Esophagus squamous epithelium (tissue), 5 donors: ENCODE results near the gene SPTBN4. TPM values are rescaled to one million over a fixed set of nuclear protein-coding genes. Genes with fewer than 3 reads are reported as not detected.

Experiments
- DNase-seq: peaks from one replicate; lab custom pipeline; 2025; lab: John Stamatoyannopoulos, UW
- H3K27ac ChIP-seq, 4 donors: fragments of 200-600 bp; sonication (generic); one replicate each; pipeline ENCODE4 v1.5.1; 2016 to 2019; ENCODE audit warnings: mild to moderate bottlenecking in 1 of 4
- H3K27me3 ChIP-seq, 4 donors: fragments of 200-600 bp; sonication (generic); 1 replicate in 3 of 4; 2 replicates in 1 of 4; pipeline versions ENCODE4 v1.5.1 to v1.6.0; 2017 to 2021; ENCODE audit warnings: antibody characterized with exemption in 1 of 4
- H3K36me3 ChIP-seq, 3 donors: fragments of 200-600 bp; sonication (generic); one replicate each; pipeline ENCODE4 v1.5.1; 2016 to 2019
- H3K4me1 ChIP-seq, 3 donors: fragments of 200-600 bp; sonication (generic); one replicate each; pipeline ENCODE4 v1.5.1; 2017 to 2019
- H3K4me3 ChIP-seq, 4 donors: fragments of 200-600 bp; sonication (generic); 1 replicate in 3 of 4; 2 replicates in 1 of 4; pipeline ENCODE4 v1.5.1; 2016 to 2019; ENCODE audit warnings: mild to moderate bottlenecking in 2 of 4, moderate library complexity in 1 of 4
- H3K9me3 ChIP-seq, 3 donors: fragments of 200-600 bp; sonication (generic); one replicate each; pipeline ENCODE4 v1.5.1; 2016 to 2019
- POLR2A ChIP-seq, 4 donors: fragments of 450-650 bp; IDR thresholded peaks; one replicate each; pipeline ENCODE4 v1.6.1; 2017; ENCODE audit warnings: antibody characterized with exemption in 4 of 4, mild to moderate bottlenecking in 4 of 4, moderate library complexity in 3 of 4
- WGBS, 2 donors: methylation state at CpG; one replicate each; pipeline ENCODE4 v1.1.5; 2018; 5-methylcytosine and 5-hydroxymethylcytosine counted together
- intact Hi-C: fragments of 100-400 bp; cut with DNase I; formaldehyde crosslinking; loops from one replicate; pipeline ENCODE4 v1.15.0; 2022
- total RNA-seq, 4 donors: library from RNA; depleted of rRNA; stranded (reverse); fragments of >200 nt; gene quantifications; one replicate each; pipeline ENCODE4 v1.1.0, GENCODE V29; 2016
- TF ChIP-seq, protein P1 (sequence below), 6 experiments: fragments of 450-650 bp in 4 of 6; fragments of 200-600 bp in 2 of 6; sonication (generic) in 2 of 6; IDR thresholded peaks; one replicate each; pipeline ENCODE4 v1.5.1; 2016 to 2019; ENCODE audit warnings: antibody characterized with exemption in 6 of 6, mild to moderate bottlenecking in 4 of 6, moderate library complexity in 4 of 6
- donor health status: DM: yes; HTN: yes; CAD: no.

The SPTBN4 gene
- total RNA-seq: 1 to 10 TPM in 2 of 4 donors, under 1 TPM in 2; 0.08 to 2.0 (median 1.2) TPM

DNA sequence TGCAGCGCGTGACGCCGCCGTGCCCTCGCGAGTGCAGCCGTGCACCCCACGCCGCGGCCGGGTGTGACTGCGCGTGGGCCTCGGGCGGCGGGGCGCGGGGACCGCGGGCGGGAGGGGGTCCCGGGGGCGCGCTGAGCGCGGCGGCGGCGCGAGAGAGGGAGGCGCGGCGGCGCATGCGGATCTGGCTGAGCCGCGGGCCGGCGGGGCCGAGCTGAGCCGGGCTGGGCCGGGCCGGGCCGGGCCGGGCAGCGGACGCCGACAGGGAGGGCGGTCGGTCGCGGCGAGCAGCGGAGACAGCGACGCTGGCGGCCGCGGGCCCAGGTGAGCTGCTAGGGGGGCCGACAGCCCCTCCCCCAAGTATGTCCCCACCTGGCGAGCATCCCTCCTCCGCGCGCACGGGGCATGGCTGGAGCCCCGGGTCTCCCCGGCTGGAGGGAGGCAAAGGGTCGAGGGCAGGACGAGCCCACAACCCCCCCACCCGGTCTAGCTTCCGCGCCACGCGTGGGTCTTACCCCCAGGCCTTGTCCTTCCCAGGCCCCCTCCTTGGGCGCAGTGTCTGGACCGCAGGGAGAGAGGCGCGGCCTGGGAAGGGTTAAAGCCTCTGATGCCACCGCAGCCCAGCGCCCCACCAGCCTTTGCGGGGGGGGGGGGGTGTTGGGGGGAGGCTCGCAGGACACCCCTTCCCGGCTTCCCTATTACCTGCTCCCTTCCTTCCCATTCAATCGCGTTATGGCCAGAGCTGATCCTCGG is at the start of gene SPTBN4:
SPTBN4 (plus strand) TSS at position 17 of the 750 bp plus-strand sequence. CDS start 5,621 bp downstream, outside the sequence.
- peaks cover 29 to 51% (median 29%) of the 10 kb centered on the region in 3 donors for H3K4me1 ChIP-seq
- peak within 1 kb of the TSS; percentile 52 to 95 (median 75) for H3K4me3 ChIP-seq
- intact Hi-C loops: loop anchor here (10.0 kb wide), 1 partner anchor 128 kb away; no protein-coding TSS in a partner anchor
- no peaks in the 10 kb centered on the region for H3K9me3 ChIP-seq
- TF ChIP-seq POLR2A (IDR thresholded peaks at IDR 0.05): no peak
- TF ChIP-seq, protein P1, sequence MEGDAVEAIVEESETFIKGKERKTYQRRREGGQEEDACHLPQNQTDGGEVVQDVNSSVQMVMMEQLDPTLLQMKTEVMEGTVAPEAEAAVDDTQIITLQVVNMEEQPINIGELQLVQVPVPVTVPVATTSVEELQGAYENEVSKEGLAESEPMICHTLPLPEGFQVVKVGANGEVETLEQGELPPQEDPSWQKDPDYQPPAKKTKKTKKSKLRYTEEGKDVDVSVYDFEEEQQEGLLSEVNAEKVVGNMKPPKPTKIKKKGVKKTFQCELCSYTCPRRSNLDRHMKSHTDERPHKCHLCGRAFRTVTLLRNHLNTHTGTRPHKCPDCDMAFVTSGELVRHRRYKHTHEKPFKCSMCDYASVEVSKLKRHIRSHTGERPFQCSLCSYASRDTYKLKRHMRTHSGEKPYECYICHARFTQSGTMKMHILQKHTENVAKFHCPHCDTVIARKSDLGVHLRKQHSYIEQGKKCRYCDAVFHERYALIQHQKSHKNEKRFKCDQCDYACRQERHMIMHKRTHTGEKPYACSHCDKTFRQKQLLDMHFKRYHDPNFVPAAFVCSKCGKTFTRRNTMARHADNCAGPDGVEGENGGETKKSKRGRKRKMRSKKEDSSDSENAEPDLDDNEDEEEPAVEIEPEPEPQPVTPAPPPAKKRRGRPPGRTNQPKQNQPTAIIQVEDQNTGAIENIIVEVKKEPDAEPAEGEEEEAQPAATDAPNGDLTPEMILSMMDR (IDR thresholded peaks at IDR 0.05): no peak
- H3K36me3 ChIP-seq: no peaks in the 10 kb centered on the region
- peaks cover 0 to 7% (median 0%) of the 10 kb centered on the region in 4 donors for H3K27me3 ChIP-seq
- peak within 1 kb of the TSS; percentile 93 to 100 (median 96) for H3K27ac ChIP-seq
- 0% methylated on average over 1 of the region's 87 CpGs; no CpG with 5 or more reads in 1 of the 2 donors for WGBS, 2 donors
- no peak for DNase-seq

DNA sequence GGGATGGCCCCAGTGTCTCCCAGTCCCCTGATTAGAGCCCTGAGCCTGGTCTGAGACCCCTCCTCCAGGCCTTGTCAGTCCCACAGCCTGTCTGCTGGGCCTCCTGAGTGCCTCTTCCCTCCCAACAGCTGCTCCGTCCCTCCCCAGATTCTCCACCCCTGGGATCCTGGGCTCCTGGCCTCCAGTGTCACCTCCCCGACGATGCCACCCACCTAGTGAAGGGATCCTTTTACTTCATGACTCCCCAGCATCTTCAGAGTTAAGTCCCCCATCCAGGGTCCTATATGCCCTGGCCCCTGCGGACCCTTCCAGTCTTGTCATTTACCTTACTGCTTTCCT is 49.2 kb upstream of the SPTBN4 start:
- Histone ChIP-seq H3K27ac (peak overlapping the region; percentile 52 to 88 (median 76)), H3K27me3 (peaks cover 0 to 7% (median 0%) of the 10 kb centered on the region in 4 donors), H3K4me1 (peaks cover 17 to 57% (median 19%) of the 10 kb centered on the region in 3 donors), H3K4me3 (no peak overlapping the region), H3K36me3 (peaks cover 0 to 4% (median 0%) of the 10 kb centered on the region in 3 donors), H3K9me3 (no peaks in the 10 kb centered on the region)
- intact Hi-C loops: no loop called here
- DNase-seq: no peak
- WGBS, 2 donors: 78 to 82% methylated on average over 3 to 4 of the region's 4 CpGs
- TF ChIP-seq POLR2A (IDR thresholded peaks at IDR 0.05): no peak
- TF ChIP-seq, protein P1 (IDR thresholded peaks at IDR 0.05): no peak

DNA sequence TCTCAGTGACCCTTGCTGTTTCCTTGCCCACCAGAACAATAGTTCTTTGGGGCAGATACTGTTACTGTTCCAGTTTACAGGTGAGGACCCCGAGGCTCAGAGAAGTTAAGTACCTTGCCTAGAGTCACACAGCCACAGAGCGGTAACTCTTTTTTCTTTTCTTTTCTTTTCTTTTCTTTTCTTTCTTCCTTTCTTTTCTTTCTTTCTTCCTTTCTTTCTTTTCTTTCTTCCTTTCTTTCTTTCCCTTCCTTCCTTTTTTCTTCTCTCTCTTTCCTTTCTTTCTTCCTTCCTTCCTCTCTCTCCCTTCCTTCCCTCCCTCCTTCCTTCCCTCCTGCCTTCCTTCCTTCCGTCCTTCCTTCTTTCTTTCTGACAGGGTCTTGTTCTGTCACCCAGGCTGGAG is 48.8 kb upstream of the SPTBN4 start:
- H3K36me3 ChIP-seq: peaks cover 0 to 9% (median 3%) of the 10 kb centered on the region in 3 donors
- peaks cover 20 to 62% (median 20%) of the 10 kb centered on the region in 3 donors for H3K4me1 ChIP-seq
- intact Hi-C loops: no loop called here
- WGBS, 2 donors: 71 to 84% methylated on average over 3 of the region's 3 CpGs
- no peak for TF ChIP-seq POLR2A (IDR thresholded peaks at IDR 0.05)
- TF ChIP-seq, protein P1 (IDR thresholded peaks at IDR 0.05): no peak
- H3K9me3 ChIP-seq: no peaks in the 10 kb centered on the region
- peak overlapping the region in 3 of 4 donors; percentile 70 to 88 (median 81) for H3K27ac ChIP-seq
- no peak for DNase-seq
- peaks cover 0 to 3% (median 0%) of the 10 kb centered on the region in 4 donors for H3K27me3 ChIP-seq
- no peak overlapping the region for H3K4me3 ChIP-seq

DNA sequence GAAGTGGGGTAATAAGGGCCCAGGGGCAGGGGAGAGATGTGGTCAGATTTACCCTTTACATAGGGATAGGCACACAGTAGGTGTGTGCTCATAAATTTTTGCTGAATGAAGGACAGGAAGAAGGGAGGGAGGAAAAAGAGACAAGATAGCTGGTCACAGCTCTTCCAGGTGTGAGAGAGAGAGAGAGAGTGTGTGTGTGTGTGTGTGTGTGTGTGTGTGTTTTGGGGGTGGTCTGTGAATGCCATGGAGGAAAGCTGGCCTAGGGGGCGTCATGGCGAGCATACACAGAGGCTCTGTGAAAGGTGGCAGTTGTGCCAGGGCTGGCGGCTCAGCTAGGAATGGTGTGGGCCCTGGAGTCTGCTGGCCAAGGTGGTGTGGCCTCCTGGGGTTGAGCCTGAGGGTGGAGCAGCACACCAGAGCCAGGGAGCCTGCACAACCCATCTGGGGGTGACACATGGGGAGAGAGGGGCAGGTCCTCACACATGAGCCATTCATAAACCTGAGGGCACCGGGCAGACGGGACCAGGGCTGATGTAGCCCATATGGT is 47.7 kb upstream of the SPTBN4 start:
- Histone ChIP-seq H3K4me1 (peaks cover 20 to 66% (median 30%) of the 10 kb centered on the region in 3 donors), H3K27me3 (no peaks in the 10 kb centered on the region), H3K36me3 (peaks cover 0 to 13% (median 7%) of the 10 kb centered on the region in 3 donors), H3K4me3 (no peak overlapping the region), H3K9me3 (no peaks in the 10 kb centered on the region), H3K27ac (no peak overlapping the region)
- 72 to 73% methylated on average over 5 of the region's 5 CpGs for WGBS, 2 donors
- DNase-seq: no peak
- no peak for TF ChIP-seq POLR2A (IDR thresholded peaks at IDR 0.05)
- TF ChIP-seq, protein P1 (IDR thresholded peaks at IDR 0.05): no peak
- intact Hi-C loops: no loop called here

DNA sequence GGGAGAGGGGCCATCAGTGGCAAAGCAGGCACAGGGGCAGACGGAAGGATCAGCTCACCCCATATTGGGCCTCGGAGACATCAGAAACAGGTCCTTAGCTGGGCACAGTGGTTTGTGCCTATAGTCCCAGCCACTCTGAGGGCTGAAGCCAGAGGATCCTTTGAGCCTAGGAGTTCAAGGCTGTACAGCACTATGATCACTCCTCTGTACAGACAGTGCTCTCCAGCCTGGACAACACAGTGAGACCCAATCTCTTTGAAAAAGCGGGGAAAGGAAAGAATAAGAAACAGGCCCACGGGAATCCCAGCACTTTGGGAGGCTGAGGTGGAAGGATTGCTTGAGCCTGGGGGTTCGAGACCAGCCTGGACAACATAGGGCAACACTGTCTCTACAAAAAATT is 47.0 kb upstream of the SPTBN4 start:
- TF ChIP-seq POLR2A (IDR thresholded peaks at IDR 0.05): no peak
- TF ChIP-seq, protein P1 (IDR thresholded peaks at IDR 0.05): no peak
- Histone ChIP-seq H3K4me1 (peaks cover 20 to 69% (median 36%) of the 10 kb centered on the region in 3 donors), H3K36me3 (peaks cover 0 to 13% (median 7%) of the 10 kb centered on the region in 3 donors), H3K4me3 (no peak overlapping the region), H3K27me3 (no peaks in the 10 kb centered on the region), H3K9me3 (no peaks in the 10 kb centered on the region), H3K27ac (peak overlapping the region in 1 of 4 donors; percentile 100)
- DNase-seq: no peak
- intact Hi-C loops: loop anchor here (10.0 kb wide), 1 partner anchor 185 kb away; the partner anchor contains the start of gene LTBP4
- WGBS, 2 donors: 90 to 94% methylated on average over 4 to 5 of the region's 5 CpGs
